Heart right ventricle (tissue), 16 donors: ENCODE measurements around the gene CHTOP. TPM values are rescaled to one million over a fixed set of nuclear protein-coding genes. Genes with fewer than 3 reads are reported as not detected.
"Not testable (repeated sequence)": the region's sequence is repeated elsewhere in the genome, so short reads cannot be mapped to it uniquely, and the experiment has no call there.

Experiments used
- ATAC-seq, 8 donors: fragments of 200-7000 bp; cut with Tn5 transposase; one replicate each; pipeline ENCODE4 v1.9.1; 2020; ENCODE audit warnings: mild to moderate bottlenecking in 8 of 8, moderate library complexity in 8 of 8, moderate number of reproducible peaks in 1 of 8
- DNase-seq, 2 donors: peaks; one replicate each; pipeline ENCODE4 v3.0.0-alpha.2; 2020
- H3K27ac ChIP-seq, 10 donors: fragments of 200-600 bp; sonication (generic) in 2 of 10; one replicate each; pipeline versions ENCODE4 v1.5.0 to v1.8.0; 2020 to 2022; ENCODE audit warnings: mild to moderate bottlenecking in 3 of 10
- H3K27me3 ChIP-seq, 7 donors: fragments of 200-600 bp; one replicate each; pipeline ENCODE4 v1.8.0; 2021 to 2022; ENCODE audit warnings: mild to moderate bottlenecking in 2 of 7
- H3K36me3 ChIP-seq, 9 donors: fragments of 200-600 bp; sonication (generic) in 1 of 9; one replicate each; pipeline versions ENCODE4 v1.5.0 to v1.8.0; 2020 to 2022; ENCODE audit warnings: mild to moderate bottlenecking in 2 of 9
- H3K4me1 ChIP-seq, 9 donors: fragments of 200-600 bp; sonication (generic) in 1 of 9; one replicate each; pipeline versions ENCODE4 v1.5.0 to v1.8.0; 2020 to 2022; ENCODE audit warnings: mild to moderate bottlenecking in 4 of 9
- H3K4me3 ChIP-seq, 10 donors: fragments of 200-600 bp; sonication (generic) in 2 of 10; one replicate each; pipeline versions ENCODE4 v1.5.0 to v1.8.0; 2020 to 2022; ENCODE audit warnings: mild to moderate bottlenecking in 7 of 10, moderate library complexity in 2 of 10
- H3K9me3 ChIP-seq, 11 donors: fragments of 200-600 bp in 10 of 11; sonication (generic) in 2 of 11; one replicate each; pipeline versions ENCODE4 v1.5.0 to v1.8.0; 2013 to 2022; ENCODE audit warnings: mild to moderate bottlenecking in 2 of 11, control low read depth in 1 of 11, moderate library complexity in 1 of 11
- CTCF ChIP-seq, 9 donors: fragments of 200-600 bp; sonication (generic) in 2 of 9; IDR thresholded peaks; one replicate each; pipeline versions ENCODE4 v1.5.0 to v1.8.0; 2021 to 2022; ENCODE audit warnings: antibody characterized with exemption in 9 of 9, mild to moderate bottlenecking in 5 of 9, moderate library complexity in 1 of 9
- WGBS, 2 donors: extraction: QIAGEN DNeasy Blood & Tissue Kit; methylation state at CpG; one replicate each; pipeline ENCODE4 v1.1.7; 2013; ENCODE audit warnings: inconsistent platforms in 1 of 2; 5-methylcytosine and 5-hydroxymethylcytosine counted together
- intact Hi-C, 10 donors: fragments of 100-400 bp; cut with DNase I; formaldehyde crosslinking; loops; one replicate each; pipeline versions ENCODE4 v1.11.1 to v1.14.2; 2022
- polyA plus RNA-seq, 2 donors: library from polyadenylated mRNA; stranded (reverse); fragments of 200-250 nt; gene quantifications; one replicate each; pipeline ENCODE4 v1.2.3, GENCODE V29; 2013
- total RNA-seq, 10 donors: library from RNA; stranded (reverse); fragmentation: NEBNext Ultra II Directional in 3 of 10; extraction: Animal tissue kit (Norgen Biotek cat#: 25700) in 3 of 10; gene quantifications; one replicate each; pipeline versions ENCODE4 v1.2.1 to v1.2.4, GENCODE V29; 2021 to 2023
- donor health status: Arrhythmogenic right ventricular cardiomyopathy.
- donor health status: ischemic (EF 13 %, LVEDD 7.1; RV severe dilation, severe dysfunction).
- donor health status: healthy with polysubstance abuse.
- donor health status: DM: no; HTN: yes; CAD: no.
- donor health status: DM: no; HTN: no; CAD: no.
- donor health status: ischemic (EF 25% LVEDD 6.9; RV normal size, moderate dysfunction).
- donor health status: ischemic (EF 25% LVEDD 5.7; RV mildly dilated, moderate dysfunction).
- donor health status: healthy.
- donor health status: DM: yes; HTN: yes; CAD: no.
- donor health status: Ischemic cardiomyopathy.
- donor health status: ischemic (EF 35%, LVEDD 5.7; RV mildly dilated, moderate dysfunction).
- donor health status: nonischemic (EF 11% LVEDD 7.7; RV severe dilation, severe dysfunction).
- donor health status: DM: yes; HTN: yes; CAD: no.
- donor health status: PGD.
- donor health status: ischemic (EF 29% LVEDD 5.4; RV normal size, mild dysfunction).
- donor health status: nonischemic (EF 23%, LVEDD 6.1; RV moderate dilation, normal function).

Gene CHTOP
- total and polyA plus RNA-seq, 12 donors = 61.6 to 95.5 (median 77.7) TPM

GRCh38 chr1:153639280-153639679 is 5.4 kb downstream of the CHTOP start:
- Histone ChIP-seq H3K36me3 (peaks cover 0 to 90% (median 67%) of the 10 kb centered on the region in 9 donors), H3K9me3 (no peaks in the 10 kb centered on the region), H3K4me1 (peaks cover 10 to 96% (median 81%) of the 10 kb centered on the region in 9 donors), H3K4me3 (no peak overlapping the region), H3K27ac (peak overlapping the region in 7 of 10 donors; percentile 18 to 100 (median 100)), H3K27me3 (no peaks in the 10 kb centered on the region)
- 54 to 58% methylated on average over 3 of the region's 3 CpGs for WGBS, 2 donors
- DNase-seq = no peak
- intact Hi-C loops = no loop called here
- TF ChIP-seq CTCF (IDR thresholded peaks at IDR 0.05) = no peak
- ATAC-seq = peak; percentile 51 to 76 (median 62)

- H3K27me3 ChIP-seq, ATAC-seq, DNase-seq, H3K9me3 ChIP-seq, H3K4me3 ChIP-seq, intact Hi-C loops: not testable (repeated sequence)
- Histone ChIP-seq H3K4me1 (peaks cover 6 to 99% (median 81%) of the 10 kb centered on the region in 9 donors), H3K36me3 (peaks cover 0 to 100% (median 70%) of the 10 kb centered on the region in 9 donors), H3K27ac (peak overlapping the region in 6 of 10 donors; percentile 73 to 100 (median 100))
- WGBS, 2 donors = 91 to 94% methylated on average over 5 of the region's 5 CpGs
These were observed 6.3 kb downstream of the CHTOP start for GRCh38 chr1:153640213-153640612.

GRCh38 chr1:153640861-153641260 is 7.0 kb downstream of the CHTOP start:
- no peak for DNase-seq
- Histone ChIP-seq H3K4me3 (no peak overlapping the region), H3K27ac (peak overlapping the region in 3 of 10 donors; percentile 73 to 100 (median 100)), H3K36me3 (peaks cover 0 to 100% (median 77%) of the 10 kb centered on the region in 9 donors), H3K27me3 (no peaks in the 10 kb centered on the region), H3K4me1 (peaks cover 6 to 92% (median 74%) of the 10 kb centered on the region in 9 donors), H3K9me3 (no peaks in the 10 kb centered on the region)
- intact Hi-C loops = no loop called here
- TF ChIP-seq CTCF (IDR thresholded peaks at IDR 0.05) = no peak
- WGBS, 2 donors = 48 to 60% methylated on average over 6 of the region's 6 CpGs
- no peak for ATAC-seq

- Histone ChIP-seq H3K27me3 (no peaks in the 10 kb centered on the region), H3K4me1 (peaks cover 0 to 81% (median 61%) of the 10 kb centered on the region in 9 donors), H3K36me3 (peaks cover 0 to 100% (median 73%) of the 10 kb centered on the region in 9 donors), H3K9me3 (no peaks in the 10 kb centered on the region), H3K27ac (peak overlapping the region in 1 of 10 donors; percentile 73), H3K4me3 (no peak overlapping the region)
- no peak for TF ChIP-seq CTCF (IDR thresholded peaks at IDR 0.05)
- no peak for ATAC-seq
- no peak for DNase-seq
- intact Hi-C loops = no loop called here
- WGBS, 2 donors = 82 to 83% methylated on average over 11 of the region's 11 CpGs
These were observed 8.3 kb downstream of the CHTOP start for GRCh38 chr1:153642161-153642560.

- Histone ChIP-seq H3K4me3 (no peak overlapping the region), H3K27me3 (no peaks in the 10 kb centered on the region), H3K9me3 (no peaks in the 10 kb centered on the region), H3K4me1 (peaks cover 0 to 81% (median 52%) of the 10 kb centered on the region in 9 donors), H3K36me3 (peaks cover 0 to 94% (median 69%) of the 10 kb centered on the region in 9 donors), H3K27ac (peak overlapping the region in 4 of 10 donors; percentile 3 to 66 (median 35))
- DNase-seq = no peak
- 92% methylated on average over 11 of the region's 11 CpGs for WGBS, 2 donors
- no peak for TF ChIP-seq CTCF (IDR thresholded peaks at IDR 0.05)
- no peak for ATAC-seq
- intact Hi-C loops = no loop called here
These were observed 9.2 kb downstream of the CHTOP start for GRCh38 chr1:153643100-153643499.
